Hepatocyte (in vitro differentiated cells): ENCODE measurements around the gene MBP. TPM values are rescaled to one million over a fixed set of nuclear protein-coding genes. Genes with fewer than 3 reads are reported as not detected.

Experiments
- DNase-seq: peaks from one replicate; pipeline ENCODE4 v3.0.0-alpha.2; 2016; ENCODE audit warnings: low spot score
- H2AFZ ChIP-seq: fragments of 200-600 bp; sonication (generic); 2 replicates; pipeline ENCODE4 v1.6.0; 2016; ENCODE audit warnings: antibody characterized with exemption, mild to moderate bottlenecking
- H3K27ac ChIP-seq: fragments of 200-600 bp; sonication (generic); 2 replicates; pipeline ENCODE4 v1.5.1; 2016; ENCODE audit warnings: mild to moderate bottlenecking
- H3K27me3 ChIP-seq: fragments of 200-600 bp; sonication (generic); 2 replicates; pipeline ENCODE4 v1.6.1; 2016
- H3K36me3 ChIP-seq: fragments of 200-600 bp; sonication (generic); replicated peaks from 2 replicates; pipeline ENCODE4 v1.5.1; 2016; ENCODE audit warnings: low read depth; ENCODE audit not compliant: insufficient read depth
- H3K4me1 ChIP-seq: fragments of 200-600 bp; sonication (generic); 2 replicates; pipeline ENCODE4 v1.5.1; 2016; ENCODE audit warnings: mild to moderate bottlenecking, moderate library complexity; ENCODE audit not compliant: insufficient read depth
- H3K4me2 ChIP-seq: fragments of 200-600 bp; sonication (generic); 2 replicates; pipeline ENCODE4 v1.6.0; 2016
- H3K4me3 ChIP-seq: fragments of 200-600 bp; sonication (generic); 2 replicates; pipeline ENCODE4 v1.5.1; 2016; ENCODE audit warnings: mild to moderate bottlenecking
- H3K79me2 ChIP-seq: fragments of 200-600 bp; sonication (generic); 2 replicates; pipeline ENCODE4 v1.6.0; 2017; ENCODE audit warnings: mild to moderate bottlenecking
- H3K9me2 ChIP-seq: fragments of 200-600 bp; sonication (generic); replicated peaks from 2 replicates; pipeline ENCODE4 v1.6.0; 2017; ENCODE audit warnings: mild to moderate bottlenecking; ENCODE audit not compliant: insufficient read depth
- H3K9me3 ChIP-seq: fragments of 200-600 bp; sonication (generic); 2 replicates; pipeline ENCODE4 v1.5.1; 2016; ENCODE audit warnings: low read depth, mild to moderate bottlenecking
- H4K20me1 ChIP-seq: fragments of 200-600 bp; sonication (generic); 2 replicates; pipeline ENCODE4 v1.6.0; 2016; ENCODE audit warnings: mild to moderate bottlenecking; ENCODE audit not compliant: insufficient read depth, poor library complexity, severe bottlenecking
- EZH2 ChIP-seq: fragments of 200-600 bp; sonication (generic); IDR thresholded peaks from 2 replicates; pipeline ENCODE4 v1.6.1; 2016; ENCODE audit warnings: antibody characterized with exemption, mild to moderate bottlenecking, borderline replicate concordance
- EZH2phosphoT487 ChIP-seq: fragments of 200-600 bp; sonication (generic); IDR thresholded peaks from one replicate; pipeline ENCODE4 v1.6.1; 2018; ENCODE audit warnings: antibody characterized with exemption, mild to moderate bottlenecking, low read depth, moderate library complexity; ENCODE audit not compliant: unreplicated experiment, severe bottlenecking
- WGBS: methylation state at CpG from one replicate; pipeline ENCODE4 v1.1.6; 2016; ENCODE audit warnings: low lambda C conversion rate; ENCODE audit errors: missing lambda C conversion rate; 5-methylcytosine and 5-hydroxymethylcytosine counted together
- polyA plus RNA-seq: library from polyadenylated mRNA; unstranded; fragments of >200 nt; fragmentation: Nextera tagmentation; extraction: Ambion mirVana; gene quantifications from 2 replicates; pipeline ENCODE4 v1.2.1, GENCODE V29; 2016
- total RNA-seq: library from RNA; depleted of rRNA; stranded (reverse); fragments of >200 nt; gene quantifications from 2 replicates; pipeline ENCODE4 v1.2.3, GENCODE V29; 2014
- TF ChIP-seq, protein P1 (sequence below): fragments of 200-600 bp; sonication (generic); IDR thresholded peaks from 2 replicates; pipeline ENCODE4 v1.5.1; 2016; ENCODE audit warnings: antibody characterized with exemption, mild to moderate bottlenecking; ENCODE audit not compliant: poor library complexity

The MBP gene
- total and polyA plus RNA-seq, 2 experiments from 2014 or later: 21.6 to 22.1 TPM

DNA sequence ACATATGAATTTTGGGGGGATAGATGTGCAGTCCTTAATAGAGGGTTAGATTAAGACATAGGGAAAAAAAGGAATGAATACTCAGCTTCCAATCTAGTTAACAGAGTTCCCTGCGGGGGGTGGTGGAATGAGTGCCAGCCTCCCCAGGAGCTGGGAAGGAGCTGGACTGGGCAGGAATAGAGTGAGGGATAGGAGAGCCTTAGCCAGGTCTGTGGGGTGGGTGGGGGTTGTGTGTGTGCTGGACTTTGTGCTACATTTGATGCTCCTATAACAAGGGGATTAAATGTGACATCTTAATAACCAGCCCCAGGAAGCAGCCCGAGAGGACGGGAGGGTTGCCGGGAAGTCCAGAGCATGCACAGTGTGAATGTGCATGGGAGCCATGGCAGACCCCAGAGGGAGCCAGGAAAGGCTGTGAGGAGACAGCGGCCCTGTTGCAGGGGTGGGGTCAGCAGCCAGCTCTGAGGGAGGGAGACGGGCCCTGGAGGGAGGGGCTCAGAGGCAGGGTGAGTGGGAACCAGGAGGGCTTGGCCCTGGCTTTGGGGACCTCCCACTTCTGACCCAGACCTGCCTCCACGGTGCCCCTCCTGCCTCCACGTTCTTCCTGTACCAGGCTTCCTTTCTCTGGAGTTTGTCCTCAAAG is 3.6 kb upstream of the MBP start:
- Histone ChIP-seq H3K9me3 (no peaks in the 10 kb centered on the region), H3K4me2 (no peak overlapping the region), H3K27me3 (no peaks in the 10 kb centered on the region), H3K27ac (no peak overlapping the region), H3K9me2 (no peaks in the 10 kb centered on the region), H4K20me1 (no peaks in the 10 kb centered on the region), H3K4me1 (peaks cover 8% of the 10 kb centered on the region), H3K36me3 (no peaks in the 10 kb centered on the region), H3K4me3 (no peak overlapping the region), H3K79me2 (peaks cover 4% of the 10 kb centered on the region), H2AFZ (no peak overlapping the region)
- TF ChIP-seq, protein P1, sequence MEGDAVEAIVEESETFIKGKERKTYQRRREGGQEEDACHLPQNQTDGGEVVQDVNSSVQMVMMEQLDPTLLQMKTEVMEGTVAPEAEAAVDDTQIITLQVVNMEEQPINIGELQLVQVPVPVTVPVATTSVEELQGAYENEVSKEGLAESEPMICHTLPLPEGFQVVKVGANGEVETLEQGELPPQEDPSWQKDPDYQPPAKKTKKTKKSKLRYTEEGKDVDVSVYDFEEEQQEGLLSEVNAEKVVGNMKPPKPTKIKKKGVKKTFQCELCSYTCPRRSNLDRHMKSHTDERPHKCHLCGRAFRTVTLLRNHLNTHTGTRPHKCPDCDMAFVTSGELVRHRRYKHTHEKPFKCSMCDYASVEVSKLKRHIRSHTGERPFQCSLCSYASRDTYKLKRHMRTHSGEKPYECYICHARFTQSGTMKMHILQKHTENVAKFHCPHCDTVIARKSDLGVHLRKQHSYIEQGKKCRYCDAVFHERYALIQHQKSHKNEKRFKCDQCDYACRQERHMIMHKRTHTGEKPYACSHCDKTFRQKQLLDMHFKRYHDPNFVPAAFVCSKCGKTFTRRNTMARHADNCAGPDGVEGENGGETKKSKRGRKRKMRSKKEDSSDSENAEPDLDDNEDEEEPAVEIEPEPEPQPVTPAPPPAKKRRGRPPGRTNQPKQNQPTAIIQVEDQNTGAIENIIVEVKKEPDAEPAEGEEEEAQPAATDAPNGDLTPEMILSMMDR: no peak
- TF ChIP-seq EZH2phosphoT487 (no peak), EZH2 (no peak)
- 69% methylated on average over 8 of the region's 8 CpGs for WGBS
- no peak for DNase-seq

GRCh38 chr18:77135339-77136075 is 2.9 kb upstream of the MBP start:
- no peak overlapping the region for H3K4me3 ChIP-seq
- H3K79me2 ChIP-seq: peaks cover 9% of the 10 kb centered on the region
- DNase-seq: no peak
- H2AFZ ChIP-seq: no peak overlapping the region
- H3K27me3 ChIP-seq: no peaks in the 10 kb centered on the region
- H3K4me2 ChIP-seq: no peak overlapping the region
- TF ChIP-seq EZH2: no peak
- TF ChIP-seq, protein P1: no peak
- no peak for TF ChIP-seq EZH2phosphoT487
- no peaks in the 10 kb centered on the region for H3K9me3 ChIP-seq
- H3K9me2 ChIP-seq: no peaks in the 10 kb centered on the region
- H3K4me1 ChIP-seq: peaks cover 8% of the 10 kb centered on the region
- 95% methylated on average over 16 of the region's 16 CpGs for WGBS
- no peaks in the 10 kb centered on the region for H4K20me1 ChIP-seq
- H3K36me3 ChIP-seq: no peaks in the 10 kb centered on the region
- H3K27ac ChIP-seq: no peak overlapping the region

GRCh38 chr18:77134611-77135010 is 2.0 kb upstream of the MBP start:
- TF ChIP-seq, protein P1: no peak
- no peak for TF ChIP-seq EZH2phosphoT487
- no peak for TF ChIP-seq EZH2
- H3K27me3 ChIP-seq: no peaks in the 10 kb centered on the region

More at GRCh38 chr18:77134611-77135010, 2.0 kb upstream of the MBP start:
- Histone ChIP-seq H2AFZ (no peak overlapping the region), H3K4me1 (peaks cover 8% of the 10 kb centered on the region), H3K27ac (no peak overlapping the region), H3K4me2 (no peak overlapping the region), H3K4me3 (no peak overlapping the region), H3K36me3 (no peaks in the 10 kb centered on the region), H3K9me3 (no peaks in the 10 kb centered on the region), H3K79me2 (peaks cover 18% of the 10 kb centered on the region), H3K9me2 (no peaks in the 10 kb centered on the region), H4K20me1 (no peaks in the 10 kb centered on the region)
- no peak for DNase-seq
- WGBS: 93% methylated on average over 4 of the region's 4 CpGs
